Thymus (tissue), 11 donors: ENCODE results near the gene CLDN19. TPM values are rescaled to one million over a fixed set of nuclear protein-coding genes. Genes with fewer than 3 reads are reported as not detected.
A peak's percentile ranks its signal among the peaks of the same experiment; 100 is the strongest.

Experiments
- DNase-seq, 9 donors: peaks; one replicate each; pipeline ENCODE4 v3.0.0-alpha.2; 2013; ENCODE audit warnings: low spot score in 9 of 9, low read depth in 6 of 9, missing footprints in 1 of 9
- H3K27ac ChIP-seq, 2 donors: one replicate each; pipeline ENCODE4 v1.5.1; 2013; ENCODE audit warnings: control low read depth in 1 of 2, low read depth in 1 of 2, low read length in 1 of 2, mild to moderate bottlenecking in 1 of 2, moderate library complexity in 1 of 2
- H3K27me3 ChIP-seq, 2 donors: one replicate each; pipeline ENCODE4 v1.5.1; 2013; ENCODE audit warnings: low read length in 1 of 2; ENCODE audit not compliant: control insufficient read depth in 2 of 2, insufficient read depth in 1 of 2
- H3K36me3 ChIP-seq, 2 donors: one replicate each; pipeline ENCODE4 v1.5.1; 2013; ENCODE audit warnings: low read length in 1 of 2, mild to moderate bottlenecking in 1 of 2, moderate library complexity in 1 of 2; ENCODE audit not compliant: control insufficient read depth in 2 of 2, insufficient read depth in 2 of 2
- H3K4me1 ChIP-seq, 2 donors: one replicate each; pipeline ENCODE4 v1.5.1; 2013; ENCODE audit warnings: low read length in 2 of 2; ENCODE audit not compliant: control insufficient read depth in 2 of 2, insufficient read depth in 2 of 2
- H3K4me3 ChIP-seq, 2 donors: one replicate each; pipeline ENCODE4 v1.5.1; 2013; ENCODE audit warnings: low read length in 2 of 2, control low read depth in 1 of 2, mild to moderate bottlenecking in 1 of 2
- H3K9me3 ChIP-seq, 2 donors: one replicate each; pipeline ENCODE4 v1.5.1; 2013; ENCODE audit warnings: low read length in 1 of 2, mild to moderate bottlenecking in 1 of 2; ENCODE audit not compliant: control insufficient read depth in 2 of 2, insufficient read depth in 1 of 2
- WGBS: extraction: QIAGEN DNeasy Blood & Tissue Kit; methylation state at CpG from one replicate; pipeline ENCODE4 v1.1.7; 2013; 5-methylcytosine and 5-hydroxymethylcytosine counted together
- polyA plus RNA-seq: library from polyadenylated mRNA; stranded (reverse); fragments of 200-250 nt; gene quantifications from one replicate; pipeline ENCODE4 v1.2.3, GENCODE V29; 2013
- total RNA-seq: library from RNA; stranded (reverse); fragments of 120-200 nt; gene quantifications from one replicate; pipeline ENCODE4 v1.2.4, GENCODE V29; 2013
- donor health status: healthy.

Gene CLDN19
- total and polyA plus RNA-seq, 2 donors, result 0.62 to 2.2 TPM

GRCh38 chr1:42777852-42778251 lies 37.8 kb upstream of the CLDN19 start:
- Histone ChIP-seq H3K27me3 (no peaks in the 10 kb centered on the region), H3K27ac (no peak overlapping the region), H3K9me3 (no peaks in the 10 kb centered on the region), H3K4me1 (no peaks in the 10 kb centered on the region), H3K36me3 (peaks cover 35 to 59% of the 10 kb centered on the region in 2 donors), H3K4me3 (no peak overlapping the region)
- DNase-seq, result peak in 3 of 9 donors; percentile 36 to 62 (median 51)

- no peak overlapping the region for H3K4me3 ChIP-seq
- H3K9me3 ChIP-seq, result no peaks in the 10 kb centered on the region
- no peak for DNase-seq
- no peaks in the 10 kb centered on the region for H3K27me3 ChIP-seq
- 98% methylated on average over 6 of the region's 6 CpGs for WGBS
- H3K36me3 ChIP-seq, result peaks cover 34 to 52% of the 10 kb centered on the region in 2 donors
- no peak overlapping the region for H3K27ac ChIP-seq
- no peaks in the 10 kb centered on the region for H3K4me1 ChIP-seq
Observed at GRCh38 chr1:42776502-42776901, 36.5 kb upstream of the CLDN19 start.

- no peak overlapping the region for H3K4me3 ChIP-seq
Observed at GRCh38 chr1:42774928-42775526, 35.0 kb upstream of the CLDN19 start.

DNA sequence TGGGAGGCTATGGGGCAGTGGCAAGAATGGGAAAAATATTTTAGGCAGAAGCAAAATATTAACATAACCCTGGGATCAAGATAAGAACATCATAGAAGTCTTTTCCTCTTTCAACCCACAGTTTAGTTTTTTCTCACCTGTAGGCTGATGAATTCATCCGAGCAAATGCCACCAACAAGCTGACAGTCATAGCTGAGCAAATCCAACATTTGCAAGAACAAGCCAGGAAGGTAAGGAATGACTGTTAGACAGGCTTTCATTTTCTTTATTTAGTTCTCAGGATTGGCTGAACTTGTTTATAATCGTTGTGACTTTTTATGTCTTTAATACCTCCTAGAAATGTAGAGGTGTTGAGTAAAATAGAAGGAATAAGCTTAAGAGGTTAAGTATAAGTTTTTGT lies 33.4 kb upstream of the CLDN19 start:
- H3K36me3 ChIP-seq, result peaks cover 29 to 44% of the 10 kb centered on the region in 2 donors
- WGBS, result 49% methylated on average over 2 of the region's 2 CpGs
- no peak for DNase-seq
- no peaks in the 10 kb centered on the region for H3K9me3 ChIP-seq
- H3K4me1 ChIP-seq, result no peaks in the 10 kb centered on the region
- no peak overlapping the region for H3K27ac ChIP-seq
- H3K27me3 ChIP-seq, result no peaks in the 10 kb centered on the region
- H3K4me3 ChIP-seq, result no peak overlapping the region

More at GRCh38 chr1:42774928-42775526, 35.0 kb upstream of the CLDN19 start:
- DNase-seq, result no peak
- no peaks in the 10 kb centered on the region for H3K9me3 ChIP-seq
- over 99% methylated on average over 5 of the region's 5 CpGs for WGBS
- H3K4me1 ChIP-seq, result no peaks in the 10 kb centered on the region
- H3K27ac ChIP-seq, result no peak overlapping the region
- H3K36me3 ChIP-seq, result peaks cover 32 to 46% of the 10 kb centered on the region in 2 donors
- no peaks in the 10 kb centered on the region for H3K27me3 ChIP-seq

- Histone ChIP-seq H3K27me3 (no peaks in the 10 kb centered on the region), H3K4me3 (no peak overlapping the region), H3K27ac (no peak overlapping the region), H3K36me3 (peaks cover under 1 to 12% of the 10 kb centered on the region in 2 donors), H3K4me1 (peaks cover 16 to 17% of the 10 kb centered on the region in 2 donors), H3K9me3 (peaks cover 0 to 1% of the 10 kb centered on the region in 2 donors)
- DNase-seq, result no peak
- 97% methylated on average over 3 of the region's 3 CpGs for WGBS
Observed at GRCh38 chr1:42769811-42770210, 29.8 kb upstream of the CLDN19 start.

GRCh38 chr1:42768172-42768571 lies 28.1 kb upstream of the CLDN19 start:
- 95% methylated on average over 2 of the region's 2 CpGs for WGBS
- Histone ChIP-seq H3K27ac (no peak overlapping the region), H3K27me3 (no peaks in the 10 kb centered on the region), H3K4me1 (peaks cover 18% of the 10 kb centered on the region in 2 donors), H3K9me3 (peaks cover 0 to 1% of the 10 kb centered on the region in 2 donors), H3K36me3 (peaks cover 0 to 2% of the 10 kb centered on the region in 2 donors), H3K4me3 (peak overlapping the region; percentile 77 to 84)
- no peak for DNase-seq

DNA sequence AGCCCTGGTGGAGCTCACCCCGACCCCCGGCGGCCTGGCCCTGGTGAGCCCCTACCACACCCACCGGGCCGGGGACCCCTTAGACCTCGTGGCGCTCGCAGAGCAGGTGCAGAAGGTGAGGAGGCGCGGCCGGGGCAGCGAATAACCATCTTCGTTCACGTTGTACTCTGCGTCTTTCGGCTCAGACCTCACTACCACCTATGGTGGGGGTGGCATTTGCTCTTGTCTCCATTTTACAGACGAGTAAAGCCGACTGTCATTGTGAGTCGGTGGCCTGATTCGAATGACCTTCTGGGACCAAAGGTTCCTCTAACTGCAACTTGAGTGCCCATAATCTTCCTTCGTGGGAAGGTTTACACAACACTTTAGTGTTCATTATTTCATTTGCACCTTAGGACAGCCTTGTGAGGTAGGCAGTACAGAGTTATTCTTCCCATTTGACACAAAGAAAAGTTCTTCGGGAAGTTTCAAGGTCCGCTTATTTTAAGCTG lies 27.5 kb upstream of the CLDN19 start:
- Histone ChIP-seq H3K4me1 (peaks cover 18% of the 10 kb centered on the region in 2 donors), H3K9me3 (peaks cover 0 to 1% of the 10 kb centered on the region in 2 donors), H3K36me3 (peaks cover 0 to 2% of the 10 kb centered on the region in 2 donors), H3K27me3 (no peaks in the 10 kb centered on the region), H3K27ac (peak overlapping the region; percentile 91 to 97), H3K4me3 (peak overlapping the region; percentile 77 to 84)
- peak in 1 of 9 donors; percentile 30 for DNase-seq
- WGBS, result 5% methylated on average over 23 of the region's 23 CpGs

- under 1% methylated on average over 82 of the region's 82 CpGs for WGBS
- Histone ChIP-seq H3K4me1 (peaks cover 18% of the 10 kb centered on the region in 2 donors), H3K4me3 (peak within 1 kb of the TSS; percentile 77 to 84)
Observed at GRCh38 chr1:42766741-42767509, 26.9 kb upstream of the CLDN19 start, which contains the start of the genes C1orf50 and P3H1. Gene C1orf50 (plus strand): TSS chr1:42767249. CDS start chr1:42767312, 63 bp downstream. Gene P3H1 (minus strand): TSS chr1:42767028. CDS start chr1:42766971, 57 bp downstream.

More at GRCh38 chr1:42766741-42767509, 26.9 kb upstream of the CLDN19 start, which contains the start of the genes C1orf50 and P3H1:
- DNase-seq, result peak; percentile 98 to 100 (median 100)
- peaks cover 0 to 1% of the 10 kb centered on the region in 2 donors for H3K9me3 ChIP-seq
- H3K36me3 ChIP-seq, result peaks cover 4 to 8% of the 10 kb centered on the region in 2 donors
- H3K27ac ChIP-seq, result peak within 1 kb of the TSS; percentile 91 to 97
- H3K27me3 ChIP-seq, result no peaks in the 10 kb centered on the region
